Naive thymus-derived CD4-positive, alpha-beta T cell (primary cell): ENCODE measurements around the gene PCCA. TPM values are rescaled to one million over a fixed set of nuclear protein-coding genes. Genes with fewer than 3 reads are reported as not detected.
A peak's percentile ranks its signal among the peaks of the same experiment; 100 is the strongest.
"Not testable (repeated sequence)": the region's sequence is repeated elsewhere in the genome, so short reads cannot be mapped to it uniquely, and the experiment has no call there.

Experiments used
- ATAC-seq: fragments of 150-1000 bp; cut with Tn5 transposase; 2 replicates; pipeline ENCODE4 v1.10.0; 2021; ENCODE audit warnings: mild to moderate bottlenecking, moderate library complexity
- CTCF ChIA-PET: fragments of 350-600 bp; sonication (Branson Sonifier 250); formaldehyde crosslinking; loops from one replicate; lab custom pipeline; 2021; ENCODE audit warnings: antibody characterized with exemption; lab: Charles Lee
- POLR2A ChIA-PET: fragments of 350-600 bp; sonication (Branson Sonifier 250); formaldehyde crosslinking; loops from one replicate; lab custom pipeline; 2021; ENCODE audit warnings: antibody characterized with exemption, inconsistent platforms; lab: Charles Lee
- DNase-seq, 9 donors: peaks; one replicate each; pipeline versions ENCODE4 v3.0.0 to v3.0.0-alpha.2; 2020 to 2022; ENCODE audit warnings: mixed read lengths in 1 of 9
- H3K27ac ChIP-seq: one replicate; pipeline ENCODE4 v1.7.0; 2013; ENCODE audit warnings: mild to moderate bottlenecking, low read depth, low read length, moderate library complexity
- H3K27me3 ChIP-seq, 2 donors: one replicate each; pipeline ENCODE4 v1.7.0; 2013; ENCODE audit warnings: low read length in 2 of 2, mild to moderate bottlenecking in 2 of 2, moderate library complexity in 2 of 2; ENCODE audit not compliant: control insufficient read depth in 2 of 2, insufficient read depth in 2 of 2
- H3K36me3 ChIP-seq, 3 experiments: 1 replicate in 2 of 3; 2 replicates in 1 of 3; pipeline ENCODE4 v1.7.0; 2013; ENCODE audit warnings: low read length in 3 of 3, mild to moderate bottlenecking in 3 of 3, moderate library complexity in 1 of 3; ENCODE audit not compliant: insufficient read depth in 3 of 3, control insufficient read depth in 2 of 3
- H3K4me1 ChIP-seq, 2 donors: one replicate each; pipeline ENCODE4 v1.7.0; 2013; ENCODE audit warnings: low read length in 2 of 2, mild to moderate bottlenecking in 2 of 2, moderate library complexity in 1 of 2; ENCODE audit not compliant: control insufficient read depth in 2 of 2, insufficient read depth in 2 of 2
- H3K4me3 ChIP-seq: 2 replicates; pipeline ENCODE4 v1.7.0; 2013; ENCODE audit warnings: mild to moderate bottlenecking, low read length
- H3K9me3 ChIP-seq, 3 experiments: 1 replicate in 2 of 3; 2 replicates in 1 of 3; pipeline ENCODE4 v1.7.0; 2013; ENCODE audit warnings: low read length in 3 of 3; ENCODE audit not compliant: control insufficient read depth in 2 of 3
- H3K27ac Mint-ChIP-seq, 9 donors: one replicate each; pipeline ENCODE4 v1.8.0; 2020 to 2022; ENCODE audit warnings: mixed read lengths in 9 of 9, mild to moderate bottlenecking in 8 of 9, moderate library complexity in 5 of 9, inconsistent platforms in 2 of 9
- H3K27me3 Mint-ChIP-seq, 5 donors: one replicate each; pipeline ENCODE4 v1.8.0; 2021 to 2022; ENCODE audit warnings: mixed read lengths in 5 of 5, mild to moderate bottlenecking in 1 of 5
- H3K36me3 Mint-ChIP-seq, 5 donors: one replicate each; pipeline ENCODE4 v1.8.0; 2020 to 2022; ENCODE audit warnings: mixed read lengths in 5 of 5, mild to moderate bottlenecking in 3 of 5, inconsistent platforms in 1 of 5
- H3K4me1 Mint-ChIP-seq, 7 donors: one replicate each; pipeline ENCODE4 v1.8.0; 2020 to 2022; ENCODE audit warnings: mixed read lengths in 7 of 7, mild to moderate bottlenecking in 3 of 7, inconsistent platforms in 1 of 7
- H3K4me3 Mint-ChIP-seq, 10 donors: one replicate each; pipeline ENCODE4 v1.8.0; 2020 to 2022; ENCODE audit warnings: mild to moderate bottlenecking in 10 of 10, mixed read lengths in 10 of 10, moderate library complexity in 6 of 10, inconsistent platforms in 2 of 10
- H3K9me3 Mint-ChIP-seq, 11 donors: one replicate each; pipeline ENCODE4 v1.8.0; 2020 to 2022; ENCODE audit warnings: mixed read lengths in 11 of 11, mild to moderate bottlenecking in 4 of 11, inconsistent platforms in 1 of 11, moderate library complexity in 1 of 11
- intact Hi-C, 2 donors: fragments of 100-400 bp; cut with micrococcal nuclease; formaldehyde crosslinking; loops; one replicate each; pipeline ENCODE4 v1.15.1; 2023
- polyA plus RNA-seq, 2 donors: library from polyadenylated mRNA; unstranded; fragments of 300-500 nt; fragmentation: Illumina TruSeq; gene quantifications; one replicate each; pipeline ENCODE4 v1.2.3, GENCODE V29; 2021
- total RNA-seq, 6 experiments: library from RNA in 5 of 6; stranded (reverse) in 5 of 6; gene quantifications; 1 replicate in 5 of 6; 2 replicates in 1 of 6; pipeline ENCODE4 v1.2.3 and lab custom pipeline; 2021 to 2026

The PCCA gene
- total and polyA plus RNA-seq, 7 experiments from 2014 or later = 7.3 to 14.6 (median 11.3) TPM

DNA sequence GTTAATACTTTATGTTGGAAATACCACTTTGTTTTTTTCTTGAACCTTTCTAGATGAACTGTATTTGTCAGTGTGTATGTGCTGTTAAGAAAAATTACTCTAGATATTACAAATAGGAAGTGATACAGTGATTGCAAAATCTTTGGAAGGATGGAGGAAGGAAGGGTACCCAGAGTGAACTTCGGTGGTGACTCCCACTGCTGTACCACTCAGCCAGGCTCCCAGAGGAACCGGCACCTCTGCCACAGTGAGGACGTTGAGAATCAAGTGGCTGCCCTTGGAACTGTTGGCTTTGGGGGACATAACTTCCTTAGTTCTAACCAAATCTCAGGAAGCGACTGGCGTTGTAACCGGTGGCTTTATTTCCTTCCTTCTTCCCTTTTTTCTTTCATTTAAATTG is 184.7 kb downstream of the PCCA start:
- H3K36me3 Mint-ChIP-seq = peaks cover 4 to 58% (median 24%) of the 10 kb centered on the region in 5 donors
- ChIA-PET CTCF (no interaction called here), POLR2A (no interaction called here)
- no peaks in the 10 kb centered on the region for H3K4me1 Mint-ChIP-seq
- ATAC-seq (peak; percentile 38), DNase-seq (no peak)
- intact Hi-C loops = no loop called here
- no peak overlapping the region for H3K27ac Mint-ChIP-seq
- Histone ChIP-seq H3K9me3 (no peaks in the 10 kb centered on the region), H3K27me3 (no peaks in the 10 kb centered on the region), H3K4me1 (no peaks in the 10 kb centered on the region), H3K36me3 (peaks cover 0 to 4% (median 0%) of the 10 kb centered on the region in 3 experiments), H3K27ac (no peak overlapping the region), H3K4me3 (no peak overlapping the region)
- H3K27me3 Mint-ChIP-seq = no peaks in the 10 kb centered on the region
- H3K9me3 Mint-ChIP-seq = no peaks in the 10 kb centered on the region
- H3K4me3 Mint-ChIP-seq = no peak overlapping the region

DNA sequence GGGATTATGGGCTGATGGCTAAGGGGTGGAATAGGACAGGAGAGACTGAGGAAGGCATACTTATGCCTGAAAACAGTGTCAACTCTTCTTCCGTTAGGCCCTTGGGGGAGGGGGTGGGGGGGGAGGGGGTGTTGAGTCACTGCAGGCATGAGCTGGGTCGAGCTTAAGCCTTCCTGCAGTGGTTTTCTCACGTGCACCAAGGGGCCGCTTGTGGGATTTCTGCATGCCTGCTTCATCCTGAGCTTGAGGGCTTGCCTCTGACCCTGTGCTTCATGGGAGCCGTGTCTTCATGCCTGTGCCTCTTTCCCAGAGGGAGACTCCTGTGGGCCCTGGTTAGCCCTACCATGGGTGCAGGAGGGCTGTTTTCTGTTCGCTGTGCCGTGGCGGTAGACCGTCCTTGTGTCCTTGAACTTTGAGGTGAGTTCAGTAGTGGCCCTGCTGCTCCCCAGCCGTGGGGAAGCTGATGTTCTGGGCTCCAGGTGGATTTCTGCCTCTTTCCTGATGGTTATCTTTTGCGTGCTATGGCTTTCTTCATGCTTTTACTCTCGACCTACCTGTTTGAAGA is 186.1 kb downstream of the PCCA start:
- no peak for ATAC-seq
- ChIA-PET CTCF (no interaction called here), POLR2A (no interaction called here)
- Mint-ChIP-seq H3K4me1 (no peaks in the 10 kb centered on the region), H3K9me3 (no peaks in the 10 kb centered on the region), H3K27me3 (no peaks in the 10 kb centered on the region), H3K36me3 (peaks cover 4 to 44% (median 22%) of the 10 kb centered on the region in 5 donors), H3K4me3 (no peak overlapping the region), H3K27ac (no peak overlapping the region)
- no peak overlapping the region for H3K4me3 ChIP-seq
- no peaks in the 10 kb centered on the region for H3K27me3 ChIP-seq
- intact Hi-C loops = no loop called here
- no peaks in the 10 kb centered on the region for H3K4me1 ChIP-seq
- H3K27ac ChIP-seq = no peak overlapping the region
- no peaks in the 10 kb centered on the region for H3K36me3 ChIP-seq
- no peak for DNase-seq
- no peaks in the 10 kb centered on the region for H3K9me3 ChIP-seq

DNA sequence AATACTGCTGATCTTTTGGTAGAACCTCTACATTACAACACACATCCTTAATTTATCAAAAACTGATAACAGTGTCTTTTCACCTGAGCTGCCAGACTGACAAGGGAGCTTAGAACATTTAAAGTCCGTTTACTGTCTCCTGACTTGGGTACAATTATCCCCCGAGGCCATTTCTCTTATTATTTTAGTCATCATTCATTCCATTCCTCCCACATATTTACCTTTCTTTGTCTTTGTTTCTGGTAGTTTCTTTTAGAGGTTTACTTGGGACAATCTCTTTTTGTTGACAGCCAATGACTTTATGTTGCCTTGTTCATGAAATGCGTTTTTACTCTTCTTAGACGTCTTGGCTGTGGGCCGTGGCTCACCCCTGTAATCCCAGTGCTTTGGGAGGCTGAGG is 186.9 kb downstream of the PCCA start:
- ATAC-seq = no peak
- no peak for DNase-seq
- Mint-ChIP-seq H3K4me1 (no peaks in the 10 kb centered on the region), H3K27ac (no peak overlapping the region), H3K9me3 (no peaks in the 10 kb centered on the region), H3K4me3 (no peak overlapping the region), H3K36me3 (peaks cover 6 to 50% (median 29%) of the 10 kb centered on the region in 5 donors), H3K27me3 (no peaks in the 10 kb centered on the region)
- Histone ChIP-seq H3K36me3 (no peaks in the 10 kb centered on the region), H3K27me3 (no peaks in the 10 kb centered on the region), H3K27ac (no peak overlapping the region), H3K9me3 (no peaks in the 10 kb centered on the region), H3K4me1 (no peaks in the 10 kb centered on the region), H3K4me3 (no peak overlapping the region)
- CTCF ChIA-PET = no interaction called here
- POLR2A ChIA-PET = no interaction called here
- intact Hi-C loops = no loop called here

DNA sequence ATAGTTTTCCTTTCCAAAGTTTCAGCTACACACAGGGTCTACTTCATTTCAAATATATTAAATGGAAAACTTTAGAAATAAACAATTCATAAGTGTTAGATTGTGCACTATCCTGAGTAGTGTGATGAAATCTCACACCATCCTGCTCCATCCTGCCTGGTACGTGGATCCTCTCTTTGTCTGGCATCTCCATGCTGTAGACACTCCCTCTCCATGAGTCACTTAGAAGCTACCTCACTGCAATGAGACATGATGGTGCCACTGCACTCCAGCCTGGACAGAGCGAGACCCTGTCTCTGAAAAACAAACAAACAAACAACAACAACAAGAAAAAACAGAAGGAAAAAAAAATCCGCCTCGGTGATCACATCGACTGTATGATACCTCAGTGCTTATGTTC is 191.8 kb downstream of the PCCA start:
- no peaks in the 10 kb centered on the region for H3K36me3 ChIP-seq
- intact Hi-C loops = no loop called here
- H3K27ac ChIP-seq = no peak overlapping the region
- no peaks in the 10 kb centered on the region for H3K4me1 Mint-ChIP-seq
- DNase-seq = no peak
- CTCF ChIA-PET = no interaction called here
- H3K36me3 Mint-ChIP-seq = peaks cover 0 to 33% (median 26%) of the 10 kb centered on the region in 5 donors
- no peak overlapping the region for H3K4me3 Mint-ChIP-seq
- no peaks in the 10 kb centered on the region for H3K4me1 ChIP-seq
- no peaks in the 10 kb centered on the region for H3K9me3 ChIP-seq
- ATAC-seq = no peak
- H3K27me3 ChIP-seq = no peaks in the 10 kb centered on the region
- no peak overlapping the region for H3K4me3 ChIP-seq
- no peak overlapping the region for H3K27ac Mint-ChIP-seq
- no peaks in the 10 kb centered on the region for H3K27me3 Mint-ChIP-seq
- POLR2A ChIA-PET = no interaction called here
- H3K9me3 Mint-ChIP-seq = no peaks in the 10 kb centered on the region

DNA sequence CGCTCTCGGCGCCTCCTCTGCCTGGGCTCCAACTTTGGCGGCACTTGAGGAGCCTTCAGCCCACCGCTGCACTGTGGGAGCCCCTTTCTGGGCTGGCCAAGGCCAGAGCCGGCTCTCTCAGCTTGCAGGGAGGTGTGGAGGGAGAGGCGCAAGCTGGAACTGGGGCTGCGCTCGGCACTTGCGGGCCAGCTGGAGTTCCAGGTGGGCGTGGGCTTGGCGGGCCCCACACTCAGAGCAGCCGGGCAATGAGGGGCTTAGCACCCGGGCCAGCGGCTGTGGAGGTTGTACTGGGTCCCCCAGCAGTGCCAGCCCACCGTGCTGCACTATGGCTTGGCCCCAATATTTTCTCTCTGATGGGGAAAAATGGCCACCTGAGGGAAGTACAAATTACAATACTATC is 193.4 kb downstream of the PCCA start:
- H3K27me3 Mint-ChIP-seq, CTCF ChIA-PET: not testable (repeated sequence)

DNA sequence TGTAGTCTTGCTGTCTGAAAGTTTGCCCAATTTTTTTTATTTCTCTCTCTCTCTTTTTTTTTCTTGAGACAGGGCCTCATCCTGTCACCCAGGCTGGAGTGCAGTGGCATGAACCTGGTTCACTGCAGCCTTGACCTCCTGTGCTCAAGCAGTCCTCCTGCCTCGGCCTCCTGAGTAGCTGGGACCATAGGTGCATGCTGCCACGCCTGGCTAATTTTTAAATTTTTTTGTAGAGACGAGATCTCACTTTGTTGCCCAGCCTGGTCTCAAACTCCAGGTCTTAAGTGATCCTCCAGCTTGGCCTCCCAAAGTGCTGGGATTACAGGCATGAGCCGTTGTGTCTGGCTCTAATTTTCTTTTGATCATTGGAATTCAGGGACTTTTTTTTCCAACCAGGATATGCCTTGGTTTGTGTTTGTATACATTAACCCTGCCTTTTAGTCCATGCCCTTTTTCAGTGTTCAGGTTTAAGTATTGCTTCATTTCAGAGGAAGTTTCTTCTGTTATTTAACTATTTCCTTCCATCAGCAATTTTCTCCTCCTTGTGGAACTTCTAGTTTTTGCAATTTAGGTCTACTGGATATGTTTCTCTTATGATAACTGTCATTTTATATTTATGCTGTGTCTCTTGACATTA is 201.4 kb downstream of the PCCA start:
- Histone ChIP-seq H3K4me1 (no peaks in the 10 kb centered on the region), H3K9me3 (no peaks in the 10 kb centered on the region), H3K27me3 (no peaks in the 10 kb centered on the region), H3K27ac (no peak overlapping the region), H3K4me3 (no peak overlapping the region), H3K36me3 (no peaks in the 10 kb centered on the region)
- ChIA-PET POLR2A (no interaction called here), CTCF (no interaction called here)
- Mint-ChIP-seq H3K4me3 (no peak overlapping the region), H3K27ac (no peak overlapping the region), H3K4me1 (no peaks in the 10 kb centered on the region), H3K36me3 (peaks cover 2 to 29% (median 13%) of the 10 kb centered on the region in 5 donors), H3K27me3 (peaks cover 0 to 2% (median 0%) of the 10 kb centered on the region in 5 donors), H3K9me3 (no peaks in the 10 kb centered on the region)
- intact Hi-C loops = no loop called here
- ATAC-seq (no peak), DNase-seq (no peak)

More for the DNA sequence above, 193.4 kb downstream of the PCCA start:
- ATAC-seq, H3K27ac ChIP-seq, H3K4me3 Mint-ChIP-seq, H3K4me1 Mint-ChIP-seq, POLR2A ChIA-PET, H3K27me3 ChIP-seq, H3K4me1 ChIP-seq, H3K4me3 ChIP-seq, H3K36me3 ChIP-seq, H3K27ac Mint-ChIP-seq, H3K9me3 ChIP-seq, H3K9me3 Mint-ChIP-seq, DNase-seq, intact Hi-C loops: not testable (repeated sequence)
- H3K36me3 Mint-ChIP-seq = peaks cover 0 to 29% (median 19%) of the 10 kb centered on the region in 5 donors

DNA sequence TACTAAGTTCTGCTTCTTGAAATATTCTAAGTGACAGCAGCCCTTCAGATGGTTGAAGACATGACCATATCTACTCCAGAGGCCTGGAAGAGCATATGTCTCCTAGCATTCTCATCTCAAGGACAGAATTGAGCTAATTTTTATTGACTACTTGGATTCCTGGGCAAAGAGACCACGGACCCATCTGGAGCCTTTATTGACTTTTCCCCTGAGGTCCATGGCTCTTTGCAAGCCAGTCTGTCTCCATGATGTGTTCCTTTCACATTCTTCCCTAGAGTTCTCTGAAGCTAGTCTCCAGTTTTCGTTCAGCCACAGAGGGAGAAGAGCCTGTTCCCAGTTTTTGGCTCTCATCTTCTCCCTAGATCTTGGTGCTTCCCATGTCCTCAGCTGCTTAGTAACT is 202.7 kb downstream of the PCCA start:
- CTCF ChIA-PET = no interaction called here
- H3K36me3 ChIP-seq = no peaks in the 10 kb centered on the region
- peaks cover 2 to 29% (median 13%) of the 10 kb centered on the region in 5 donors for H3K36me3 Mint-ChIP-seq
- no peaks in the 10 kb centered on the region for H3K4me1 ChIP-seq
- H3K27ac ChIP-seq = no peak overlapping the region
- no peaks in the 10 kb centered on the region for H3K9me3 ChIP-seq
- no peak overlapping the region for H3K27ac Mint-ChIP-seq
- H3K4me3 Mint-ChIP-seq = no peak overlapping the region
- peaks cover 0 to 2% (median 0%) of the 10 kb centered on the region in 5 donors for H3K27me3 Mint-ChIP-seq
- ATAC-seq (no peak), DNase-seq (no peak)
- no peaks in the 10 kb centered on the region for H3K9me3 Mint-ChIP-seq
- no peaks in the 10 kb centered on the region for H3K4me1 Mint-ChIP-seq
- POLR2A ChIA-PET = no interaction called here
- intact Hi-C loops = no loop called here
- H3K27me3 ChIP-seq = no peaks in the 10 kb centered on the region
- no peak overlapping the region for H3K4me3 ChIP-seq
